ENCODE results near the gene HSPA2.
"Not testable (repeated sequence)": the region's sequence is repeated elsewhere in the genome, so short reads cannot be mapped to it uniquely, and the experiment has no call there.

The HSPA2 gene

GRCh38 chr14:64563696-64564095 is 23.2 kb downstream of the HSPA2 start:
- no peak for DNase-seq

GRCh38 chr14:64566651-64567122 is 26.1 kb downstream of the HSPA2 start:
- no peak for DNase-seq

- DNase-seq, result no peak
Measured at GRCh38 chr14:64569138-64569631, 28.6 kb downstream of the HSPA2 start.

- not testable (repeated sequence) for DNase-seq
Measured at GRCh38 chr14:64569646-64570045, 29.1 kb downstream of the HSPA2 start.

GRCh38 chr14:64572386-64573104 is 32.0 kb downstream of the HSPA2 start:
- no peak for DNase-seq

GRCh38 chr14:64573109-64573508 is 32.6 kb downstream of the HSPA2 start:
- DNase-seq, result no peak

- DNase-seq, result no peak
Measured at GRCh38 chr14:64574371-64575107, 34.0 kb downstream of the HSPA2 start.

GRCh38 chr14:64577211-64577610 is 36.7 kb downstream of the HSPA2 start:
- DNase-seq, result no peak

GRCh38 chr14:64580467-64580866 is 39.9 kb downstream of the HSPA2 start:
- DNase-seq, result no peak

GRCh38 chr14:64581363-64581762 is 40.8 kb downstream of the HSPA2 start:
- DNase-seq, result no peak

- no peak for DNase-seq
Measured at GRCh38 chr14:64581817-64582216, 41.3 kb downstream of the HSPA2 start.

- DNase-seq, result no peak
Measured at GRCh38 chr14:64584190-64584589, 43.6 kb downstream of the HSPA2 start.

GRCh38 chr14:64591809-64592208 is 51.3 kb downstream of the HSPA2 start:
- no peak for DNase-seq

All from cortex of kidney (tissue), 1 donor.